WI38 (cell line): ENCODE data around the gene IGF2BP3.

Source experiments
- H3K4me3 ChIP-seq: 2 replicates; pipeline ENCODE4 v1.5.1; 2011; ENCODE audit warnings: low read depth, mild to moderate bottlenecking, control low read depth, low read length
- TF ChIP-seq, protein P1 (sequence below): IDR thresholded peaks from 2 replicates; pipeline ENCODE4 v1.5.1; 2012; ENCODE audit warnings: low read depth, mild to moderate bottlenecking, control low read depth, low read length

Gene IGF2BP3

DNA sequence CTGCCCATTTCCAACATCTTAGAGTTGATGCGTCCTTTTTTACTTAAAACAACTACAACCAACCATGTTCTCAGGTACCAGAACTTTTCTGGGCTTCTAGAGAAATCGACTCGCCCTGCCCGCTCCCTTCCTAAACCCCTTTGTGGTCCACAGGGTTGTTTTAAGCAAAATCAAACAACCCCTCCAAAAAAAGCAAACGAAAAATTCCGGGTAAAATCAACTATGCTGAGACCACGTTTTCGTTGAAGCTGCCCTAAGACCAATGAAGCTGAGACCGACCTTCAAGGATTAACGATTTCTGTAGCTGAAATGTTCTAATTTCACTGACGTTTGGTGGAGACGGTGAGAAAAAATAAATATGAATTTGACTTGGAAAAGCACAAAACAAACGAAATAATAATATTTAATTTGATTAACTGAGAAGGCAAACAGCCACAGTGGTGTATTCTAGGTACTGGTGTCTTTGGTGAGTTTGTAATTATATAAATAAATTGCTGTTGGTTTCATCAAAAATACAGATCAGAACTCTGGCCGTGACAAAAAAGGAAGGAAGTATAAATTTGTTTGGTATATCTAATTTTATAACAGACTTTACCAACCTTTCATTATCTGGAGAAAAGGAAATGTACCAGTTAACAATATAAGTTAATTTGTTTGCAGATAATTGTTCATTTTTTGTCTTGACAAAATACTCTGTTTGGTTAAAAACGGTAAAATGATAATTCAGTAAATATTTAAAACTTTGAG lies 4.7 kb upstream of the IGF2BP3 start:
- H3K4me3 ChIP-seq: peak overlapping the region; percentile 76
- TF ChIP-seq, protein P1, sequence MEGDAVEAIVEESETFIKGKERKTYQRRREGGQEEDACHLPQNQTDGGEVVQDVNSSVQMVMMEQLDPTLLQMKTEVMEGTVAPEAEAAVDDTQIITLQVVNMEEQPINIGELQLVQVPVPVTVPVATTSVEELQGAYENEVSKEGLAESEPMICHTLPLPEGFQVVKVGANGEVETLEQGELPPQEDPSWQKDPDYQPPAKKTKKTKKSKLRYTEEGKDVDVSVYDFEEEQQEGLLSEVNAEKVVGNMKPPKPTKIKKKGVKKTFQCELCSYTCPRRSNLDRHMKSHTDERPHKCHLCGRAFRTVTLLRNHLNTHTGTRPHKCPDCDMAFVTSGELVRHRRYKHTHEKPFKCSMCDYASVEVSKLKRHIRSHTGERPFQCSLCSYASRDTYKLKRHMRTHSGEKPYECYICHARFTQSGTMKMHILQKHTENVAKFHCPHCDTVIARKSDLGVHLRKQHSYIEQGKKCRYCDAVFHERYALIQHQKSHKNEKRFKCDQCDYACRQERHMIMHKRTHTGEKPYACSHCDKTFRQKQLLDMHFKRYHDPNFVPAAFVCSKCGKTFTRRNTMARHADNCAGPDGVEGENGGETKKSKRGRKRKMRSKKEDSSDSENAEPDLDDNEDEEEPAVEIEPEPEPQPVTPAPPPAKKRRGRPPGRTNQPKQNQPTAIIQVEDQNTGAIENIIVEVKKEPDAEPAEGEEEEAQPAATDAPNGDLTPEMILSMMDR: no peak

DNA sequence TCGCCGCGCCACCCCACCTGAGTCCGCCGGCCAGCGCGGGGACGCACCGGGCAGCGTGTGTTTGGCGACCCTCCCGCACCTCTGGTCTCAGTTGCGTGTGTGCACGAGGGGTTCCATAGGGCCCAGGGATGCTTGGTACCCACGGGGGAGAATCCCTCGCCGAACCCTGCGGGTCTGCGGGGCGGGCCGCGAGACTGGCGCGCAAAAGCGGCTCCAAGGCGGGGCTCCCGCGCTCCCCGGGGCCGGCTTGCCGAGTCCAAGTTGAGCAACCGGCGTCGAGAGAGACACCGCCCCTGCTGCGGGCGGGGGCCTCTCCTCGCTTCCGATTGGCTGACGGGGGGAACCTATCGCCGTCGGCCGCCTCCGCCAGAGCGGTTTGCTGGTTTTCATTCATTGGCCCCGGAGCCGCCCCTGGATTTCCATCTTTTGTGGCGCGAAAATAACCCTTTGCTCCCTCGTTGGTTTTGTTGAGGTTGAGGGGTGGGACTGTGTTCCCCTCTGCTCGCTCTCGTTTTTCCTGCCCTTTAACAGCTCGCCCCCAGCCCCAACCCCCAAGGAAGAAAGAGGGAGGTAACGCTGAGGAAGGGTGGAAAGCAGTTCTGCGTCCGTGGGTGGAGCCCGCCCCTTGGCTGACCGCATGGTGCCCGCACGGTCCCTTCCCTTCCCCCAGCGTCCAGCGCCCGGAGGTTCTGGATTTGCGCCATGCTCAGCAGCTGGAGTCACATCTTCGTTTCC lies 4.0 kb upstream of the IGF2BP3 start:
- H3K4me3 ChIP-seq: peak overlapping the region; percentile 76
- TF ChIP-seq, protein P1: no peak

DNA sequence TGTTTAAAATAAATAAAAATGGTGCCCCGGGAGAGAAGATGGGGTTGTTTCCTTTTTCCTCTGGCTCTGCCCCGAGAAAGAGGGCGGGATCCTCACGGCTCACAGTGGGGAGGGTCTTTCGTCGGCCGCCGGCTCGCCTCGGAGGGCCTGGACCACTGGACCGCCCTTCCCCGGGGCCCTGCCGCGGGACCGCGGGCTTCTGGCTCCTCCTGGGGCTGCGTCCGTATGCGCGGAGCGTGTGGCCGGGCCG lies 3.5 kb upstream of the IGF2BP3 start:
- H3K4me3 ChIP-seq: peak overlapping the region; percentile 76
- TF ChIP-seq, protein P1: no peak

DNA sequence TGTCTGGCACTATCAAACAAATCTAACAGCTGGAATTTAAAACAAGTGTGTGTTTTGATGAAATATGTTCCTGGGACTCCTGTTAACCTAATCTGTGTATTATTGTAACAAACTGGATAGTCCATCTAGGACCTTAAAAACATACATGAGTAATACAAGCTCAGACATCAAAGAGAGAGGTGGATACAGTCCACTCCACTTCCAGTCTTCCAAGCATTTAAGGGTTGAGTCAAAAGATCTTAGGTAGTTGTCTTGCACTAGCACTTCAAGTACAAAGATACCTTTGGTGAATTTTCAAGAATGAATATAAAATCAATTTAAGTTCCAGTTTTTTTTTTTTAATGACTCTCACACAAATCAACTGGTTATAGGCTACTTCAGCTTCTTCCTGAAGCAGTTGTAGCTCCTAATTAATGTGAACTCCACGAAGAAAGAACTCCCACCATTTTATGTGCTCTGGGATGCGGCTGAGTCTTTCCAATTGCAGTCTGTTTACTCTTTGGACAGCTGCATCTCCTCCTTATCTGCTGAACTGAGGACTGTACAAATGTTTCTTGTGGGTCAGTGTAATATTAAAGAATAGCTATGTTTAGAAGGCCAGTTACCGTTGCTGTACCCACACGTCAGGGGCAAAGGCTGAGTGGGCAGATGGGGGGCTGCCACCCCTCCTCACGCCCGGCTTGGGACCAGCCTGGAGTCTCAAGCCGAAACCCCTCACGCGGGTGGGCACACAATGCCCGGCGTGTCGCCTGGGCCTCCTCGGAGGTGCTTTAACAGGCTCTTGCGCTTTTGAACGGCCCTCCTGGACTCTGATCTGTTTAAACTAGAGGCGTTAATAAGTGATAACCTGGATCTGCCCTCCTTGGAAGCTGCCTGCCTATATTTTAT lies 2.9 kb upstream of the IGF2BP3 start:
- TF ChIP-seq, protein P1: no peak
- peak overlapping the region; percentile 76 for H3K4me3 ChIP-seq

DNA sequence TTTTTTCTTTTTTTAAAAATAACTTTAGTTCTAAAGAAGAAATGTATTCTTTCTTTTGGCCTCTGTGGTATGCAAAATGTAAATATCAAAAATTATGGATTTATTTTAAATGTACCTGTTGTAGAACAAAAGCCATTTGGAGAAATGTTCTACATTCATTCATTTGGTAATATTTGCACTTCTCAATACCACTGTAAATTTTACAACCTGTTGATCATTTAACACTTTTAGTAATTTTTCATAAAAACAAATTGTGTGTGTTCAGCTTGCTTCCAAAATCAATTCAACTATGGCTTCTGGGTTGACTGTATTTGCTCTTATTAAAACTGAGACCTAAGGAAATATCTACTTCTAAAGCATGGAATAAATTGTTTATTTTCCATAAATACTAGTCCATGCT lies 2.3 kb upstream of the IGF2BP3 start:
- TF ChIP-seq, protein P1: no peak
- no peak overlapping the region for H3K4me3 ChIP-seq

DNA sequence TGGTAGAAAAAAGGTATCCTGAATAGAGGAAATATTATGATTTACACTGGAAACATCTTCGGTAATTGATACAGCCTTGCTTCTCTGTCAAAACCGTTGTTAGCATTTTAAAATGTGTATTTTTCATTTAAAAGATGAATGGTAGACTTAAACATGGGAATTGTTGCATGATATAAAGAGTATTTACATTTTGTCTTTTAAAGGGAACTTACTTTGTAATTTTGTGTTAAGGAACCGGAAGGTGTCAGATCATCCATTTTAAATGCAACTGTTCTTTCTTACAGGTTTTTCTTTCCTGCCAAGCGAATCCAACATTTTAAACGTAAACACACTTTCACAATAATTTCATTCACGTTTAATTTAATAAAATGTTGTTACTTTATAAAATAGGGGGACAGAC lies 1.8 kb upstream of the IGF2BP3 start:
- TF ChIP-seq, protein P1: no peak
- peak overlapping the region; percentile 86 for H3K4me3 ChIP-seq
